Smooth muscle cell (in vitro differentiated cells): Measurements from ENCODE around the gene HIVEP1. TPM values are rescaled to one million over a fixed set of nuclear protein-coding genes. Genes with fewer than 3 reads are reported as not detected.

ENCODE experiments used
- DNase-seq: peaks from one replicate; lab custom pipeline; 2025; ENCODE audit not compliant: unreplicated experiment; lab: John Stamatoyannopoulos, UW
- H2AFZ ChIP-seq: fragments of 200-600 bp; sonication (generic); 2 replicates; pipeline ENCODE4 v1.6.0; 2016; ENCODE audit warnings: antibody characterized with exemption, low read depth, mild to moderate bottlenecking
- H3F3A ChIP-seq: fragments of 200-600 bp; sonication (generic); 2 replicates; pipeline ENCODE4 v1.6.0; 2017; ENCODE audit warnings: antibody characterized with exemption, low read depth
- H3K27ac ChIP-seq: fragments of 200-600 bp; sonication (generic); 2 replicates; pipeline ENCODE4 v1.5.1; 2016; ENCODE audit warnings: low read depth, mild to moderate bottlenecking
- H3K27me3 ChIP-seq: fragments of 200-600 bp; sonication (generic); 2 replicates; pipeline ENCODE4 v1.6.1; 2016; ENCODE audit warnings: low read depth, mild to moderate bottlenecking
- H3K36me3 ChIP-seq: fragments of 200-600 bp; sonication (generic); 2 replicates; pipeline ENCODE4 v1.5.1; 2016; ENCODE audit warnings: low read depth
- H3K4me1 ChIP-seq: fragments of 200-600 bp; sonication (generic); 2 replicates; pipeline ENCODE4 v1.5.1; 2016; ENCODE audit warnings: low read depth
- H3K4me2 ChIP-seq: fragments of 200-600 bp; sonication (generic); 2 replicates; pipeline ENCODE4 v1.6.0; 2016; ENCODE audit warnings: mild to moderate bottlenecking
- H3K4me3 ChIP-seq: fragments of 200-600 bp; sonication (generic); 2 replicates; pipeline ENCODE4 v1.5.1; 2016; ENCODE audit warnings: mild to moderate bottlenecking
- H3K79me2 ChIP-seq: fragments of 200-600 bp; sonication (generic); 2 replicates; pipeline ENCODE4 v1.6.0; 2016; ENCODE audit warnings: low read depth, mild to moderate bottlenecking
- H3K9ac ChIP-seq: fragments of 200-600 bp; sonication (generic); 2 replicates; pipeline ENCODE4 v1.6.0; 2016; ENCODE audit warnings: low read depth
- H3K9me3 ChIP-seq: fragments of 200-600 bp; sonication (generic); replicated peaks from 2 replicates; pipeline ENCODE4 v1.5.1; 2016; ENCODE audit warnings: low read depth
- H4K20me1 ChIP-seq: fragments of 200-600 bp; sonication (generic); 2 replicates; pipeline ENCODE4 v1.6.0; 2016; ENCODE audit warnings: low read depth
- WGBS: methylation state at CpG from one replicate; pipeline ENCODE4 v1.1.7; 2016; ENCODE audit warnings: low lambda C conversion rate; 5-methylcytosine and 5-hydroxymethylcytosine counted together
- polyA plus RNA-seq: library from polyadenylated mRNA; unstranded; fragments of >200 nt; fragmentation: Nextera tagmentation; extraction: Ambion mirVana; gene quantifications from 2 replicates; pipeline ENCODE4 v1.2.1, GENCODE V29; 2016
- total RNA-seq: library from RNA; depleted of rRNA; stranded (reverse); fragments of >200 nt; gene quantifications from 2 replicates; pipeline ENCODE4 v1.2.3, GENCODE V29; 2014
- TF ChIP-seq, protein P1 (sequence below): fragments of 200-600 bp; sonication (generic); IDR thresholded peaks from 2 replicates; pipeline ENCODE4 v1.5.1; 2017; ENCODE audit warnings: borderline replicate concordance, mild to moderate bottlenecking, antibody characterized with exemption; ENCODE audit not compliant: insufficient read depth, poor library complexity, severe bottlenecking

Gene HIVEP1
- total and polyA plus RNA-seq, 2 experiments from 2014 or later = 6.8 to 58.8 TPM

DNA sequence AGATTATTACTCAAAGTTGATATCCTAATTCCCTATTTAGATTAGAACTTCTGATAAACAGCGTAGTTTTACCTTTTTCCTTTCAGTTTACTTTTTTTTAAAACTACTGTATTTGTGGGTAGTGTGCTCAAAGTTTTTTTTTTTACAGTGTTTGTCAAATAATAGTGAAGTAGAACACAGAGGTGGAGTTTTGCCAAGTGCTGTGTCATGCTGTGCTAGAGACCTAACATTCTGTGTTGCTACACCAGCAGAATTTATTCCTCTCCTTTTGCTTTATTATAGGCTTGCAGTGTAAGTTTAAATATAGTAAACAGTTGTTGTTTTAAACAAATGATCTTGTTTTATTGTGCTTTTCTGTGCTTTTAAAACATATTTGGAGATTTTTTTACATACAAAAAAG is 125.4 kb downstream of the HIVEP1 start:
- Histone ChIP-seq H2AFZ (no peak overlapping the region), H3K4me2 (no peak overlapping the region), H3K27ac (peak overlapping the region; percentile 7), H3F3A (no peaks in the 10 kb centered on the region), H3K9ac (no peak overlapping the region), H3K27me3 (no peaks in the 10 kb centered on the region), H3K36me3 (no peaks in the 10 kb centered on the region), H3K79me2 (no peaks in the 10 kb centered on the region), H3K4me3 (no peak overlapping the region), H3K9me3 (no peaks in the 10 kb centered on the region), H3K4me1 (no peaks in the 10 kb centered on the region), H4K20me1 (peaks cover 4% of the 10 kb centered on the region)
- DNase-seq = no peak
- TF ChIP-seq, protein P1, sequence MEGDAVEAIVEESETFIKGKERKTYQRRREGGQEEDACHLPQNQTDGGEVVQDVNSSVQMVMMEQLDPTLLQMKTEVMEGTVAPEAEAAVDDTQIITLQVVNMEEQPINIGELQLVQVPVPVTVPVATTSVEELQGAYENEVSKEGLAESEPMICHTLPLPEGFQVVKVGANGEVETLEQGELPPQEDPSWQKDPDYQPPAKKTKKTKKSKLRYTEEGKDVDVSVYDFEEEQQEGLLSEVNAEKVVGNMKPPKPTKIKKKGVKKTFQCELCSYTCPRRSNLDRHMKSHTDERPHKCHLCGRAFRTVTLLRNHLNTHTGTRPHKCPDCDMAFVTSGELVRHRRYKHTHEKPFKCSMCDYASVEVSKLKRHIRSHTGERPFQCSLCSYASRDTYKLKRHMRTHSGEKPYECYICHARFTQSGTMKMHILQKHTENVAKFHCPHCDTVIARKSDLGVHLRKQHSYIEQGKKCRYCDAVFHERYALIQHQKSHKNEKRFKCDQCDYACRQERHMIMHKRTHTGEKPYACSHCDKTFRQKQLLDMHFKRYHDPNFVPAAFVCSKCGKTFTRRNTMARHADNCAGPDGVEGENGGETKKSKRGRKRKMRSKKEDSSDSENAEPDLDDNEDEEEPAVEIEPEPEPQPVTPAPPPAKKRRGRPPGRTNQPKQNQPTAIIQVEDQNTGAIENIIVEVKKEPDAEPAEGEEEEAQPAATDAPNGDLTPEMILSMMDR = no peak
- 100% methylated on average over 1 of the region's 1 CpG for WGBS

DNA sequence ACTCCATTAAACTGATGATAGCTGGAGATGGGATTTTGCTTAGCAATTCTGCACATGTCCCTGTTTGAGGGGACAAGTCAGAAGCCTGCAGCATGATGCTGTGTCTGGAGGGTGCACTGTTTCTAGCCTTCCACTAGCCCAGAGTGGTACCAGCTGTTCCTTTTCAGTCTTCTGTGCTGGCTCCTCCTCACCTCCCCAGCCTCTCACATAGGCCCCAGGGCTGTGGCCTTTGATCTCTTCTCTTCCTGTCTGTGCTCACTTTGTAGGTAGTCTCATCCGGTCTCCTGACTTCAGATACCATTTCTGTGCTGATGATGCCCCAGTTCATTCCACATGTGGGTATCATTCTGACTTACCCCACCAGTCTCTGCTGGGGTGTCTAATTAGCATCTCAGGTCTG is 126.3 kb downstream of the HIVEP1 start:
- Histone ChIP-seq H3K4me2 (no peak overlapping the region), H3K36me3 (no peaks in the 10 kb centered on the region), H3K27me3 (no peaks in the 10 kb centered on the region), H3K79me2 (no peaks in the 10 kb centered on the region), H3K4me1 (no peaks in the 10 kb centered on the region), H3K9me3 (no peaks in the 10 kb centered on the region), H3F3A (no peaks in the 10 kb centered on the region), H3K9ac (no peak overlapping the region), H3K27ac (no peak overlapping the region), H4K20me1 (peaks cover 4% of the 10 kb centered on the region), H3K4me3 (no peak overlapping the region), H2AFZ (no peak overlapping the region)
- TF ChIP-seq, protein P1 = no peak
- 100% methylated on average over 1 of the region's 1 CpG for WGBS
- DNase-seq = no peak

DNA sequence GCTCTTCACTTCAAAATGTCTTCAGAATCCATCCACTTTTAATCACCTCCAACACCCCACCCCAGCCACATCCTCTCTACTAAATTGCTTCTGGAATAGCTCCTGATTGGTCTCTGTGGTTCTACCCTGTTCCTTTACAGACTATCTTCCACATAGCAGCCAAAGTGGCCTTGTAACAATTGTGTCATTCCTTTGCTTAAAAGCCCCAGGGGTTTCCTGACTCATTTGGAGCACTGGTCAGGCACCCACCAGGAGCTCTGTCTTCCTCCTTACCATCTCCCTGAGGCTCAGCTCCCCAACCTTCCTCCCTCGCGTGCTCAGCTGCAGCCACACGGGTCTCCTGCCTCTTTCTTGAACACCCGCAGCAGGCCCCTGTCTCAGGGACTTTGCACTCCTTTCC is 126.8 kb downstream of the HIVEP1 start:
- 100% methylated on average over 4 of the region's 4 CpGs for WGBS
- Histone ChIP-seq H3K27ac (no peak overlapping the region), H3K36me3 (no peaks in the 10 kb centered on the region), H3F3A (no peaks in the 10 kb centered on the region), H3K79me2 (no peaks in the 10 kb centered on the region), H2AFZ (no peak overlapping the region), H3K4me3 (no peak overlapping the region), H3K9me3 (no peaks in the 10 kb centered on the region), H3K9ac (no peak overlapping the region), H3K4me1 (no peaks in the 10 kb centered on the region), H4K20me1 (peaks cover 4% of the 10 kb centered on the region), H3K27me3 (no peaks in the 10 kb centered on the region), H3K4me2 (no peak overlapping the region)
- TF ChIP-seq, protein P1 = no peak
- no peak for DNase-seq

DNA sequence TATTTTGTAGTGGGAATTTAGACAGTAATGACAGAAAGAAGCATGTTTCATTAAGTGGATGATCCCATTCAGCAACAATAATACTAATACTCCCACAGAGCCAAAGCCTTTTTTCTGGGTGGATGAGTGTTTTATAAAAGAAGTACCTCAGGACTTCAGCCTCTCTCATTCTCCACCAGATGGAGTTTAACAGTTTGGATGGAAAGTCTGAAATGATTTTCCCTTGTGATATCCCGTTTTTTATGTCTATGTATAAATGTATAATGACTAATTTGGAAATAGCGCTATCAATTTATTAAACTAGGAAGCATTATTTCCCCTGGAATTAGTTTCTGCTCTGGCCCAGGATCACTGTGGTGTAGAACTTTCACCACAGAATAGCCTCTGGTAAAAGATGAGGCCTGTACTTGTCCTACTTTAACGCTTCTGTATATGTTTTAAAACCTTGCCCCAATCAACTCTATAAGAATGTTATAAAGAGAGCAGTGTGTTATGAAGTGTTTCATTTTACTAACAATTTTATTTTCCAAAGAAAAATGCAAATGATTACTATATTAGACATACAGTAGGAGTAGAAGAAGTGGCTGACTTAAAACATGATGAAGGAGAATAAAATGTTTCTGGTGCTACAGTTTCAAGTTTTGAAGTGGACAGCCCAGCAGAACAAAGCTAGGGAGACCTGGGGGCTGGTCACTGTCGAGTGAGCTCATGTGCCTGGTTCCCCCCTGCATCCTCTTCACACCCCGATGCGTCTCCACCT is 135.6 kb downstream of the HIVEP1 start:
- H3K9me3 ChIP-seq = no peaks in the 10 kb centered on the region
- peak overlapping the region; percentile 13 for H3K9ac ChIP-seq
- H3F3A ChIP-seq = peaks cover 9% of the 10 kb centered on the region
- H3K27me3 ChIP-seq = no peaks in the 10 kb centered on the region
- no peak overlapping the region for H3K4me3 ChIP-seq
- no peak overlapping the region for H2AFZ ChIP-seq
- peaks cover 12% of the 10 kb centered on the region for H3K4me1 ChIP-seq
- no peaks in the 10 kb centered on the region for H3K79me2 ChIP-seq
- no peak for DNase-seq
- no peaks in the 10 kb centered on the region for H3K36me3 ChIP-seq
- peaks cover 3% of the 10 kb centered on the region for H4K20me1 ChIP-seq
- H3K4me2 ChIP-seq = peak overlapping the region; percentile 30
- H3K27ac ChIP-seq = peak overlapping the region; percentile 70
- WGBS = 89% methylated on average over 6 of the region's 6 CpGs
- TF ChIP-seq, protein P1 = peak; percentile 23
